Gastrocnemius medialis (tissue), 4 donors: Measurements from ENCODE around the gene MGME1. TPM values are rescaled to one million over a fixed set of nuclear protein-coding genes. Genes with fewer than 3 reads are reported as not detected.
A peak's percentile ranks its signal among the peaks of the same experiment; 100 is the strongest.
"Not testable (repeated sequence)": the region's sequence is repeated elsewhere in the genome, so short reads cannot be mapped to it uniquely, and the experiment has no call there.

ENCODE experiments used
- ATAC-seq, 2 donors: fragments of 150-250 bp; one replicate each; pipeline ENCODE4 v1.9.1; 2016
- DNase-seq, 2 donors: peaks; one replicate each; pipeline ENCODE4 v3.0.0-alpha.2; 2019
- H3K27ac ChIP-seq, 4 donors: fragments of 200-600 bp; sonication (generic); 1 replicate in 1 of 4; 2 replicates in 3 of 4; pipeline ENCODE4 v1.5.1; 2016 to 2018; ENCODE audit warnings: mild to moderate bottlenecking in 2 of 4, moderate library complexity in 1 of 4
- H3K27me3 ChIP-seq, 3 donors: fragments of 200-600 bp; sonication (generic) in 2 of 3; 1 replicate in 1 of 3; 2 replicates in 2 of 3; pipeline versions ENCODE4 v1.5.1 to v1.6.0; 2016 to 2019; ENCODE audit warnings: mild to moderate bottlenecking in 1 of 3, moderate library complexity in 1 of 3
- H3K36me3 ChIP-seq, 2 donors: fragments of 200-600 bp; sonication (generic) in 1 of 2; one replicate each; pipeline ENCODE4 v1.5.1; 2017 to 2018
- H3K4me1 ChIP-seq, 2 donors: fragments of 200-600 bp; sonication (generic) in 1 of 2; one replicate each; pipeline ENCODE4 v1.5.1; 2016 to 2017; ENCODE audit warnings: mild to moderate bottlenecking in 2 of 2
- H3K4me3 ChIP-seq, 4 donors: fragments of 200-600 bp; sonication (generic) in 3 of 4; 1 replicate in 1 of 4; 2 replicates in 3 of 4; pipeline ENCODE4 v1.5.1; 2016 to 2019; ENCODE audit warnings: mild to moderate bottlenecking in 2 of 4
- H3K9me3 ChIP-seq, 3 donors: fragments of 200-600 bp; sonication (generic) in 2 of 3; 1 replicate in 1 of 3; 2 replicates in 2 of 3; pipeline ENCODE4 v1.5.1; 2016 to 2019
- CTCF ChIP-seq, 5 experiments: fragments of 450-650 bp in 3 of 5; fragments of 200-600 bp in 2 of 5; sonication (generic) in 2 of 5; IDR thresholded peaks in 4 of 5; conservative IDR thresholded peaks in 1 of 5; 1 replicate in 4 of 5; 2 replicates in 1 of 5; pipeline ENCODE4 v1.5.1; 2016 to 2019; ENCODE audit warnings: antibody characterized with exemption in 5 of 5, mild to moderate bottlenecking in 3 of 5, moderate library complexity in 3 of 5
- POLR2A ChIP-seq, 2 donors: fragments of 450-650 bp; IDR thresholded peaks; one replicate each; pipeline ENCODE4 v1.6.1; 2017; ENCODE audit warnings: antibody characterized with exemption in 2 of 2, mild to moderate bottlenecking in 2 of 2, moderate library complexity in 2 of 2
- in situ Hi-C, 4 donors: fragments of 200-750 bp; cut with MboI; loops; one replicate each; pipeline versions ENCODE4 v1.15.0 to v1.8.0; 2017; ENCODE audit warnings: low sequenced_read_pairs in 4 of 4
- intact Hi-C: fragments of 100-400 bp; cut with DNase I; formaldehyde crosslinking; loops from one replicate; pipeline ENCODE4 v1.15.1; 2023; ENCODE audit warnings: low total_unique reads
- total RNA-seq, 4 donors: library from RNA; depleted of rRNA; stranded (reverse); fragments of >200 nt; gene quantifications; one replicate each; pipeline versions ENCODE4 v1.1.0 to v1.2.3, GENCODE V29; 2016

Gene MGME1
- total RNA-seq, 4 donors from 2014 or later = 5.2 to 9.1 (median 7.2) TPM

GRCh38 chr20:17959257-17959627 is 9.6 kb upstream of the MGME1 start:
- Histone ChIP-seq H3K27me3 (no peaks in the 10 kb centered on the region), H3K27ac (peak overlapping the region in 3 of 4 donors; percentile 43 to 98 (median 47)), H3K36me3 (peaks cover 0 to 21% of the 10 kb centered on the region in 2 donors), H3K4me3 (no peak overlapping the region), H3K9me3 (no peaks in the 10 kb centered on the region), H3K4me1 (peaks cover 69 to 70% of the 10 kb centered on the region in 2 donors)
- in situ Hi-C loops (loop anchor here in 2 of 4 donors (5.0 to 25.0 kb wide), 3 partner anchors 38 to 553 kb away; partner anchors contain the start of genes KAT14 (in 1 of the 2), PET117 (in 1 of the 2) and SEC23B (in 1 of the 2)), intact Hi-C loops (loop anchor here (2.0 kb wide), 1 partner anchor 38 kb away; no protein-coding TSS in a partner anchor)
- ATAC-seq (no peak), DNase-seq (no peak)
- no peak for TF ChIP-seq CTCF (IDR thresholded peaks at IDR 0.05 in 4 of 5, conservative IDR thresholded peaks at IDR 0.05 in 1 of 5)
- TF ChIP-seq POLR2A (IDR thresholded peaks at IDR 0.05) = no peak

- Histone ChIP-seq H3K4me1 (peaks cover 81 to 82% of the 10 kb centered on the region in 2 donors), H3K27ac (peak overlapping the region; percentile 49 to 98 (median 62)), H3K4me3 (peak overlapping the region in 1 of 4 donors; percentile 0)
- ATAC-seq, H3K36me3 ChIP-seq, H3K27me3 ChIP-seq, DNase-seq, H3K9me3 ChIP-seq: not testable (repeated sequence)
- in situ Hi-C loops (loop anchor here in 2 of 4 donors (25.0 kb wide), 2 partner anchors 177 to 552 kb away; partner anchors contain the start of genes KAT14 (in 1 of the 2), PET117 (in 1 of the 2) and SEC23B (in 1 of the 2)), intact Hi-C loops (loop anchor here (10.0 kb wide), 1 partner anchor 504 kb away; the partner anchor contains the start of genes DZANK1 and POLR3F)
Measured at GRCh38 chr20:17960400-17960885, 8.4 kb upstream of the MGME1 start.

- ATAC-seq (peak; percentile 40 to 45), DNase-seq (no peak)
- Histone ChIP-seq H3K27ac (peak overlapping the region; percentile 49 to 98 (median 62)), H3K9me3 (no peaks in the 10 kb centered on the region), H3K36me3 (peaks cover 0 to 3% of the 10 kb centered on the region in 2 donors), H3K4me1 (peaks cover 82 to 88% of the 10 kb centered on the region in 2 donors), H3K4me3 (peak overlapping the region in 1 of 4 donors; percentile 0), H3K27me3 (no peaks in the 10 kb centered on the region)
- in situ Hi-C loops = loop anchor here in 2 of 4 donors (25.0 kb wide), 2 partner anchors 176 to 551 kb away; partner anchors contain the start of genes KAT14 (in 1 of the 2), PET117 (in 1 of the 2) and SEC23B (in 1 of the 2)
- intact Hi-C loops = loop anchor here (10.0 kb wide), 1 partner anchor 504 kb away; the partner anchor contains the start of genes DZANK1 and POLR3F
- TF ChIP-seq POLR2A (IDR thresholded peaks at IDR 0.05) (no peak), CTCF (IDR thresholded peaks at IDR 0.05 in 4 of 5, conservative IDR thresholded peaks at IDR 0.05 in 1 of 5) (no peak)
Measured at GRCh38 chr20:17960927-17961586, 7.8 kb upstream of the MGME1 start.

DNA sequence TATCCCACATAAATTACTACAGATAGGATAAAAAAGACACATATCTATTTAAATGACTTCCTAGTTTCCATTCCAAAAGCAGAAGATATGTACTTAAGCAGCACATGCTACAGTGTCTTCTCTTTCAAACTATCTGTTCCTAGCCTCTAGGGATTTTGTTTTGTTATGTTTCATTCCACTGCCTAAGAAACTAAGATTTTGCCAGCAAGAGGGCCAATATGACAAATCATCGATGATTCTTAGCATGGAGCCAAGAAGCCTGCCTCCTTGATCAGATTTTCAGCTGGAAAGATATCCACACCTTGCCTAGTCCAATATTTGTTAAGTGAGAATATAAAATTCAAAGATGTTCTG is 7.3 kb upstream of the MGME1 start:
- Histone ChIP-seq H3K27ac (peak overlapping the region; percentile 49 to 98 (median 62)), H3K9me3 (no peaks in the 10 kb centered on the region), H3K4me3 (peak overlapping the region in 1 of 4 donors; percentile 0), H3K4me1 (peaks cover 82 to 93% of the 10 kb centered on the region in 2 donors), H3K27me3 (no peaks in the 10 kb centered on the region), H3K36me3 (no peaks in the 10 kb centered on the region)
- ATAC-seq (no peak), DNase-seq (no peak)
- TF ChIP-seq POLR2A (IDR thresholded peaks at IDR 0.05) (no peak), CTCF (IDR thresholded peaks at IDR 0.05 in 4 of 5, conservative IDR thresholded peaks at IDR 0.05 in 1 of 5) (no peak)
- in situ Hi-C loops = loop anchor here in 2 of 4 donors (25.0 kb wide), 2 partner anchors 176 to 551 kb away; partner anchors contain the start of genes KAT14 (in 1 of the 2), PET117 (in 1 of the 2) and SEC23B (in 1 of the 2)
- intact Hi-C loops = loop anchor here (10.0 kb wide), 1 partner anchor 503 kb away; the partner anchor contains the start of genes DZANK1 and POLR3F
